Prostate gland (tissue), 2 donors: Measurements from ENCODE around the gene NLRC5. TPM values are rescaled to one million over a fixed set of nuclear protein-coding genes. Genes with fewer than 3 reads are reported as not detected.

Source experiments
- DNase-seq: peaks from one replicate; pipeline ENCODE4 v3.0.0-alpha.2; 2019; ENCODE audit warnings: low spot score
- H3K27ac ChIP-seq, 2 donors: fragments of 200-600 bp; sonication (generic); 2 replicates each; pipeline ENCODE4 v1.5.1; 2017 to 2019
- H3K27me3 ChIP-seq: fragments of 200-600 bp; sonication (generic); replicated peaks from 2 replicates; pipeline ENCODE4 v1.5.1; 2019; ENCODE audit not compliant: insufficient read depth
- H3K36me3 ChIP-seq, 2 donors: fragments of 200-600 bp; sonication (generic); 1 replicate in 1 of 2; 2 replicates in 1 of 2; pipeline versions ENCODE4 v1.5.1 to v1.8.1; 2017 to 2019
- H3K4me1 ChIP-seq: fragments of 200-600 bp; sonication (generic); replicated peaks from 2 replicates; pipeline ENCODE4 v1.5.1; 2019
- H3K4me3 ChIP-seq, 2 donors: fragments of 200-600 bp; sonication (generic); 2 replicates each; pipeline ENCODE4 v1.5.1; 2017 to 2019
- H3K9me3 ChIP-seq: fragments of 200-600 bp; sonication (generic); 2 replicates; pipeline ENCODE4 v1.5.1; 2017
- CTCF ChIP-seq, 4 experiments: fragments of 200-600 bp in 2 of 4; fragments of 450-650 bp in 2 of 4; sonication (generic) in 2 of 4; IDR thresholded peaks; 1 replicate in 3 of 4; 2 replicates in 1 of 4; pipeline ENCODE4 v1.5.1; 2016 to 2019; ENCODE audit warnings: antibody characterized with exemption in 4 of 4, mild to moderate bottlenecking in 2 of 4, moderate library complexity in 2 of 4
- POLR2A ChIP-seq: fragments of 450-650 bp; IDR thresholded peaks from one replicate; pipeline ENCODE4 v1.6.1; 2016; ENCODE audit warnings: antibody characterized with exemption, mild to moderate bottlenecking
- POLR2AphosphoS5 ChIP-seq: sonication (generic); formaldehyde crosslinking; IDR thresholded peaks from one replicate; pipeline ENCODE4 v1.6.1; 2017; ENCODE audit warnings: antibody characterized with exemption
- WGBS: methylation state at CpG from one replicate; pipeline ENCODE4 v1.1.5; 2018; 5-methylcytosine and 5-hydroxymethylcytosine counted together
- intact Hi-C: fragments of 100-400 bp; cut with DNase I; formaldehyde crosslinking; loops from one replicate; pipeline ENCODE4 v1.14.2; 2022
- total RNA-seq, 2 donors: library from RNA; depleted of rRNA; stranded (reverse); fragments of >200 nt; gene quantifications; one replicate each; pipeline ENCODE4 v1.1.0, GENCODE V29; 2016

Gene NLRC5
- total RNA-seq, 2 donors from 2014 or later = 9.5 to 31.2 TPM

GRCh38 chr16:57054338-57054737, 65.0 kb downstream of the NLRC5 start:
- H3K4me3 ChIP-seq = no peak overlapping the region
- no peak overlapping the region for H3K27ac ChIP-seq
- no peaks in the 10 kb centered on the region for H3K27me3 ChIP-seq
- H3K4me1 ChIP-seq = no peaks in the 10 kb centered on the region
- no peaks in the 10 kb centered on the region for H3K9me3 ChIP-seq
- H3K36me3 ChIP-seq = no peaks in the 10 kb centered on the region
- 82% methylated on average over 5 of the region's 5 CpGs for WGBS
- intact Hi-C loops = no loop called here
- TF ChIP-seq POLR2A (no peak), CTCF (IDR thresholded peaks at IDR 0.05) (no peak), POLR2AphosphoS5 (no peak)
- no peak for DNase-seq

DNA sequence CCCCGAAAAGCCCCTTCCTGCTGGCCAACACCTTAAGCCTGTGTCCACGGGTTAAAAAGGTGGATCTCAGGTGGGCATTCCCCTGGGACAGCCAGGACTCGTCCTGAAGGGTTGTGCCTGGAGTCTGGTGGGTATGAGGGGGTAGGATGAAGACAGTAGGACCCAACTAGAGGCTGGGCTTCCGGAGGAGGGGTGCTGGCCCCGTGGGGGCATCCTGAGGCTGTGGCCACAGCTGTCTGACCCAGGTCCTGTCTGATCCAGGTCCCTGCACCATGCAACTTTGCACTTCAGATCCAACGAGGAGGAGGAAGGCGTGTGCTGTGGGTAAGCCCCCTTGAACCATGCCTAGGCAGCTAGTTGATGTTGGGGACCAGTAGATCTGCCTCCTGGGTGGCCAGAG, 65.4 kb downstream of the NLRC5 start:
- no peak overlapping the region for H3K4me3 ChIP-seq
- intact Hi-C loops = no loop called here
- 92% methylated on average over 7 of the region's 7 CpGs for WGBS

DNA sequence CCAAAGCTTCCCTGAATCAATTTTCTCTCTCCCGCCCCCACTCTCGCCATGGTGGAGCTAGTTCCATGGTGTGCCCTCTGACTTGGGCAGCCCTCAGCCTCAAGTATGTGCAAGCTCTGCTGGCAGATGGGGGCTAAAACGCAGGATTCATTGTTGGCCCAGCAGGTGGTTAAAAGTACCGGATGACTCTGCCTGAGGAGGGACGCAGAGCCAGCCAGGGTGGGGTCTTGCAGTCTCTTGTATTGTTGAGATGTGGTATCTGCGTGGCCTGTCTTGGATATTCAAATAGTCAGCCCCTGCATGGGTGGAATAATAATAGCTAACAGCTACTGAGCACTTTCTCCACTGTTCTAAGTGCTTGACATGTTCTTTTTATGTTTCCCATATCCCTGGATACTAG, 66.3 kb downstream of the NLRC5 start:
- Histone ChIP-seq H3K4me1 (no peaks in the 10 kb centered on the region), H3K27ac (no peak overlapping the region), H3K9me3 (no peaks in the 10 kb centered on the region), H3K4me3 (no peak overlapping the region), H3K36me3 (no peaks in the 10 kb centered on the region), H3K27me3 (no peaks in the 10 kb centered on the region)
- 88% methylated on average over 6 of the region's 6 CpGs for WGBS
- intact Hi-C loops = no loop called here
- no peak for DNase-seq
- TF ChIP-seq CTCF (IDR thresholded peaks at IDR 0.05) = no peak
- no peak for TF ChIP-seq POLR2A
- TF ChIP-seq POLR2AphosphoS5 = no peak

More for the DNA sequence above, 65.4 kb downstream of the NLRC5 start:
- no peak for DNase-seq
- no peak for TF ChIP-seq POLR2A
- no peak for TF ChIP-seq POLR2AphosphoS5
- TF ChIP-seq CTCF (IDR thresholded peaks at IDR 0.05) = no peak
- Histone ChIP-seq H3K9me3 (no peaks in the 10 kb centered on the region), H3K27me3 (no peaks in the 10 kb centered on the region), H3K27ac (no peak overlapping the region), H3K4me1 (no peaks in the 10 kb centered on the region), H3K36me3 (no peaks in the 10 kb centered on the region)

- WGBS = 81% methylated on average over 9 of the region's 9 CpGs
These were observed 69.0 kb downstream of the NLRC5 start for GRCh38 chr16:57058291-57058861.

More at GRCh38 chr16:57058291-57058861, 69.0 kb downstream of the NLRC5 start:
- intact Hi-C loops = no loop called here
- Histone ChIP-seq H3K4me1 (no peaks in the 10 kb centered on the region), H3K27me3 (no peaks in the 10 kb centered on the region), H3K4me3 (no peak overlapping the region), H3K36me3 (no peaks in the 10 kb centered on the region), H3K9me3 (no peaks in the 10 kb centered on the region), H3K27ac (no peak overlapping the region)
- DNase-seq = no peak
- TF ChIP-seq CTCF (IDR thresholded peaks at IDR 0.05) = no peak
- no peak for TF ChIP-seq POLR2A
- no peak for TF ChIP-seq POLR2AphosphoS5
